Smooth muscle cell (in vitro differentiated cells): ENCODE measurements around the gene COL19A1. TPM values are rescaled to one million over a fixed set of nuclear protein-coding genes. Genes with fewer than 3 reads are reported as not detected.
"Not testable (repeated sequence)": the region's sequence is repeated elsewhere in the genome, so short reads cannot be mapped to it uniquely, and the experiment has no call there.

ENCODE experiments used
- DNase-seq: peaks from one replicate; lab custom pipeline; 2025; ENCODE audit not compliant: unreplicated experiment; lab: John Stamatoyannopoulos, UW
- H2AFZ ChIP-seq: fragments of 200-600 bp; sonication (generic); 2 replicates; pipeline ENCODE4 v1.6.0; 2016; ENCODE audit warnings: antibody characterized with exemption, low read depth, mild to moderate bottlenecking
- H3F3A ChIP-seq: fragments of 200-600 bp; sonication (generic); 2 replicates; pipeline ENCODE4 v1.6.0; 2017; ENCODE audit warnings: antibody characterized with exemption, low read depth
- H3K27ac ChIP-seq: fragments of 200-600 bp; sonication (generic); 2 replicates; pipeline ENCODE4 v1.5.1; 2016; ENCODE audit warnings: low read depth, mild to moderate bottlenecking
- H3K27me3 ChIP-seq: fragments of 200-600 bp; sonication (generic); 2 replicates; pipeline ENCODE4 v1.6.1; 2016; ENCODE audit warnings: low read depth, mild to moderate bottlenecking
- H3K36me3 ChIP-seq: fragments of 200-600 bp; sonication (generic); 2 replicates; pipeline ENCODE4 v1.5.1; 2016; ENCODE audit warnings: low read depth
- H3K4me1 ChIP-seq: fragments of 200-600 bp; sonication (generic); 2 replicates; pipeline ENCODE4 v1.5.1; 2016; ENCODE audit warnings: low read depth
- H3K4me2 ChIP-seq: fragments of 200-600 bp; sonication (generic); 2 replicates; pipeline ENCODE4 v1.6.0; 2016; ENCODE audit warnings: mild to moderate bottlenecking
- H3K4me3 ChIP-seq: fragments of 200-600 bp; sonication (generic); 2 replicates; pipeline ENCODE4 v1.5.1; 2016; ENCODE audit warnings: mild to moderate bottlenecking
- H3K79me2 ChIP-seq: fragments of 200-600 bp; sonication (generic); 2 replicates; pipeline ENCODE4 v1.6.0; 2016; ENCODE audit warnings: low read depth, mild to moderate bottlenecking
- H3K9ac ChIP-seq: fragments of 200-600 bp; sonication (generic); 2 replicates; pipeline ENCODE4 v1.6.0; 2016; ENCODE audit warnings: low read depth
- H3K9me3 ChIP-seq: fragments of 200-600 bp; sonication (generic); replicated peaks from 2 replicates; pipeline ENCODE4 v1.5.1; 2016; ENCODE audit warnings: low read depth
- H4K20me1 ChIP-seq: fragments of 200-600 bp; sonication (generic); 2 replicates; pipeline ENCODE4 v1.6.0; 2016; ENCODE audit warnings: low read depth
- CTCF ChIP-seq: fragments of 200-600 bp; sonication (generic); IDR thresholded peaks from 2 replicates; pipeline ENCODE4 v1.5.1; 2017; ENCODE audit warnings: borderline replicate concordance, mild to moderate bottlenecking, antibody characterized with exemption; ENCODE audit not compliant: insufficient read depth, poor library complexity, severe bottlenecking
- WGBS: methylation state at CpG from one replicate; pipeline ENCODE4 v1.1.7; 2016; ENCODE audit warnings: low lambda C conversion rate; 5-methylcytosine and 5-hydroxymethylcytosine counted together
- polyA plus RNA-seq: library from polyadenylated mRNA; unstranded; fragments of >200 nt; fragmentation: Nextera tagmentation; extraction: Ambion mirVana; gene quantifications from 2 replicates; pipeline ENCODE4 v1.2.1, GENCODE V29; 2016
- total RNA-seq: library from RNA; depleted of rRNA; stranded (reverse); fragments of >200 nt; gene quantifications from 2 replicates; pipeline ENCODE4 v1.2.3, GENCODE V29; 2014

The COL19A1 gene
- total and polyA plus RNA-seq, 2 experiments from 2014 or later = 0.55 to 1.6 TPM

- WGBS = 87% methylated on average over 1 of the region's 1 CpG
- no peak for TF ChIP-seq CTCF
- Histone ChIP-seq H4K20me1 (no peaks in the 10 kb centered on the region), H3K27ac (no peak overlapping the region), H3K9ac (no peak overlapping the region), H3K79me2 (no peaks in the 10 kb centered on the region), H3K4me2 (no peak overlapping the region), H3K4me3 (no peak overlapping the region), H3K27me3 (no peaks in the 10 kb centered on the region), H3K4me1 (no peaks in the 10 kb centered on the region), H3K9me3 (no peaks in the 10 kb centered on the region), H3K36me3 (no peaks in the 10 kb centered on the region), H3F3A (no peaks in the 10 kb centered on the region), H2AFZ (no peak overlapping the region)
- DNase-seq = no peak
Measured at GRCh38 chr6:69958978-69959377, 92.6 kb downstream of the COL19A1 start.

- H3K27ac ChIP-seq, H3F3A ChIP-seq, H4K20me1 ChIP-seq, H3K79me2 ChIP-seq, H3K27me3 ChIP-seq, H3K4me1 ChIP-seq, H3K36me3 ChIP-seq, H3K9ac ChIP-seq, DNase-seq, H3K4me2 ChIP-seq, H3K4me3 ChIP-seq, H2AFZ ChIP-seq, H3K9me3 ChIP-seq: not testable (repeated sequence)
- WGBS = 94% methylated on average over 16 of the region's 16 CpGs
Measured at GRCh38 chr6:69965974-69966373, 99.6 kb downstream of the COL19A1 start.

- Histone ChIP-seq H3K27me3 (no peaks in the 10 kb centered on the region), H3K9me3 (no peaks in the 10 kb centered on the region), H3K9ac (no peak overlapping the region), H3F3A (no peaks in the 10 kb centered on the region), H2AFZ (no peak overlapping the region), H3K36me3 (no peaks in the 10 kb centered on the region), H3K79me2 (no peaks in the 10 kb centered on the region), H3K4me2 (no peak overlapping the region), H3K4me1 (no peaks in the 10 kb centered on the region), H3K4me3 (no peak overlapping the region), H4K20me1 (no peaks in the 10 kb centered on the region), H3K27ac (no peak overlapping the region)
- 61% methylated on average over 2 of the region's 2 CpGs for WGBS
- DNase-seq = no peak
- no peak for TF ChIP-seq CTCF
Measured at GRCh38 chr6:69973138-69973537, 106.8 kb downstream of the COL19A1 start.

GRCh38 chr6:69973763-69974162, 107.4 kb downstream of the COL19A1 start:
- Histone ChIP-seq H3F3A (no peaks in the 10 kb centered on the region), H3K79me2 (no peaks in the 10 kb centered on the region), H4K20me1 (no peaks in the 10 kb centered on the region), H3K4me3 (no peak overlapping the region), H3K27me3 (no peaks in the 10 kb centered on the region), H3K9ac (no peak overlapping the region), H3K36me3 (no peaks in the 10 kb centered on the region), H3K27ac (no peak overlapping the region), H3K9me3 (no peaks in the 10 kb centered on the region), H2AFZ (no peak overlapping the region), H3K4me1 (no peaks in the 10 kb centered on the region), H3K4me2 (no peak overlapping the region)
- no peak for TF ChIP-seq CTCF
- DNase-seq = no peak
- 95% methylated on average over 3 of the region's 3 CpGs for WGBS
